ENCODE results near the gene SLC38A3. TPM values are rescaled to one million over a fixed set of nuclear protein-coding genes. Genes with fewer than 3 reads are reported as not detected.

The SLC38A3 gene
- total and polyA plus RNA-seq, 2 experiments from 2014 or later: 0.28 to 1.3 TPM

DNA sequence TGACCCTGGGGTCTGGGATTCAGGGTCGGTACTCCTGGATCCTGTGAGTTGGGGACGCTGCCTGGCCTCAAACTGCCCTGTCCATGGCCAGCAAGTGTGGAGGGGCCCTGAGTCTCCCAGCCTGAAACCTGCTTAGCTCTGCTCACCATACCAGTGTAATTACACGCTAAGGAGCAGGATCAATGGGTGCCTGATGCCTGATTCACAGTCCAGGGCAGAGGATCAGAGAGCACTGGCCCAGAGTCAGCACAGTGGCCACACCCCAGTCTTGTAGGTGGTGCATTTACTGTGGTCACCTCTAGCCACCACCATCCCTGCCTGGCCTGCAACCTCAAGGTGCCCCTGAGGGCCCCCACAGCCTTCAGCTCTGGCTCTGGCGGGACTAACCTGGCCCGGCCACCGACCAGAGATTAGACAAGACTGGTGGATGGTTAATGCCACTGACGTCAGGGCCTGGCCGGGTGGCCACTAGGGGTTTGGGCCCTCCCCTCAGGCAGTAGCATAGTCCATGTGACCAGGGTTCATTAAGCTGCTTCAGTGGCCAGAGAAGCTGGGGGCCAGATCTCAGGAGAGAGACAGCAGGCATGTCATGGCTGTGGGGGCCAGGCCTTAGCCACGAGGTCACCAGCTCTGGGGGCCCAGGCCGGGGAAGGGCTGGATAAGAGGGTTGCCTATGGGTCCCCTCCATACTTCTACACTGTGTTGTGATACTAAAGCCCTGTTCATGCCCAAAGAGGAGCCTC lies 3.3 kb upstream of the SLC38A3 start (continued):
- TF ChIP-seq ZNF462 (CRISPR knock-in tag; IDR thresholded peaks at IDR 0.05) (no peak), STAT1 (IDR thresholded peaks at IDR 0.05; ENCODE audit: unreplicated experiment) (no peak), ZNF114 (CRISPR knock-in tag; IDR thresholded peaks at IDR 0.05) (no peak)
- TF ChIP-seq, protein P1, sequence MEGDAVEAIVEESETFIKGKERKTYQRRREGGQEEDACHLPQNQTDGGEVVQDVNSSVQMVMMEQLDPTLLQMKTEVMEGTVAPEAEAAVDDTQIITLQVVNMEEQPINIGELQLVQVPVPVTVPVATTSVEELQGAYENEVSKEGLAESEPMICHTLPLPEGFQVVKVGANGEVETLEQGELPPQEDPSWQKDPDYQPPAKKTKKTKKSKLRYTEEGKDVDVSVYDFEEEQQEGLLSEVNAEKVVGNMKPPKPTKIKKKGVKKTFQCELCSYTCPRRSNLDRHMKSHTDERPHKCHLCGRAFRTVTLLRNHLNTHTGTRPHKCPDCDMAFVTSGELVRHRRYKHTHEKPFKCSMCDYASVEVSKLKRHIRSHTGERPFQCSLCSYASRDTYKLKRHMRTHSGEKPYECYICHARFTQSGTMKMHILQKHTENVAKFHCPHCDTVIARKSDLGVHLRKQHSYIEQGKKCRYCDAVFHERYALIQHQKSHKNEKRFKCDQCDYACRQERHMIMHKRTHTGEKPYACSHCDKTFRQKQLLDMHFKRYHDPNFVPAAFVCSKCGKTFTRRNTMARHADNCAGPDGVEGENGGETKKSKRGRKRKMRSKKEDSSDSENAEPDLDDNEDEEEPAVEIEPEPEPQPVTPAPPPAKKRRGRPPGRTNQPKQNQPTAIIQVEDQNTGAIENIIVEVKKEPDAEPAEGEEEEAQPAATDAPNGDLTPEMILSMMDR (conservative IDR thresholded peaks at IDR 0.05; ENCODE audit: low read depth in 2 of 2): no peak

DNA sequence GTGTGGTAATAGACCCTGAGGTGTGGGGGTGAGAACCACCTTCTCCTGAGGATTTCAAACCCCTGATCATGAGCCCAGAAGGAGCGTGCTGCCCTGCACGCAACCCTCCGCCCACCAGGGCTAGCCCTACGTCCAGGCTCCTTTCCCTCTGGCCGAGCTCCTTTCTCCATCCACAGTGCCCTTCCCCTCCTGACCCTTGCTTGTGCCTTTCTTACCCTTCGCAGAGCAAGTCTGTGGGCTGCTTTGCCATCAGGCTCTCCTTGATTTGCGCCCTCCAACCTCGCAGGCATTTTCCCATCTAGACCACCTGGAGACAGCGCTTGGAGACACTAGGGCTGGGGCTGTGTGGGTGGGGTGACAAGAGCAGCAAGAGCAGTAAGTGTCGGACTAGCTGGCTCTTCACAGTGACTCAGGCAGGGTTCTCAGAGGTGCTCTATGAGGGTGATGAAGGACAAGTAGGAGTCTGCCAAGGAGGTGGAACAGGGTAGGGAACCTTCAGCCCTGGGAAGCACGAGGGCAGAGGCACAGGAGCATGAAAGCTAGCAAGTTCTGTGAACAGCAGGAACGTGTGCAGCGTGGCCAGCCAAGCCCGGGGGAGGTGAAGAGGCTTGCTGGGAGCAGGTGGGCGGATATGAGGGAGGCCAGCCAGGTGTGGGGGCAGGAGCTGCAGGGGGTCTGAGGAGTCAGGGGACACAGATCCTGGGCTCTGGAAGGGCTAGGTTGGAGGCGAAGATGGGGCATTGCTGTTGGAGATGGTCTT lies 2.5 kb upstream of the SLC38A3 start:
- no peaks in the 10 kb centered on the region for H3K4me1 ChIP-seq (ENCODE audit: insufficient read depth)
- H3K4me3 ChIP-seq: no peak overlapping the region
- no peak overlapping the region for H3K4me2 ChIP-seq
- H3K9me2 ChIP-seq (ENCODE audit: insufficient read depth): no peaks in the 10 kb centered on the region
- Mint-ChIP-seq H3K27me3 (ENCODE audit: insufficient read depth, low read depth, poor library complexity) (peaks cover 27% of the 10 kb centered on the region), H3K4me3 (no peak overlapping the region), H3K9me3 (no peaks in the 10 kb centered on the region), H3K27ac (no peak overlapping the region), H3K4me1 (peaks cover 14% of the 10 kb centered on the region), H3K36me3 (ENCODE audit: low read depth) (no peaks in the 10 kb centered on the region)
- no peak overlapping the region for H3K27ac ChIP-seq (ENCODE audit: low read depth)
- peaks cover 29% of the 10 kb centered on the region for H3K27me3 ChIP-seq (ENCODE audit: insufficient read depth)
- no peaks in the 10 kb centered on the region for H3K36me3 ChIP-seq (ENCODE audit: insufficient read depth)
- DNase-seq (ENCODE audit: low spot score) (no peak), ATAC-seq (no peak)
- H2AFZ ChIP-seq: no peak overlapping the region
- H3K79me2 ChIP-seq (replicated peaks; ENCODE audit: insufficient read depth): no peaks in the 10 kb centered on the region
- no peaks in the 10 kb centered on the region for H4K20me1 ChIP-seq (replicated peaks; ENCODE audit: insufficient read depth)
- H3F3A ChIP-seq (replicated peaks; ENCODE audit: low read depth): 0 out of 2 replicates have a peak, but pooled peaks cover 4% of the 10 kb centered on the region
- TF ChIP-seq ZNF114 (CRISPR knock-in tag; IDR thresholded peaks at IDR 0.05): no peak
- TF ChIP-seq, protein P1 (conservative IDR thresholded peaks at IDR 0.05; ENCODE audit: low read depth in 2 of 2): no peak
- TF ChIP-seq, protein P2, sequence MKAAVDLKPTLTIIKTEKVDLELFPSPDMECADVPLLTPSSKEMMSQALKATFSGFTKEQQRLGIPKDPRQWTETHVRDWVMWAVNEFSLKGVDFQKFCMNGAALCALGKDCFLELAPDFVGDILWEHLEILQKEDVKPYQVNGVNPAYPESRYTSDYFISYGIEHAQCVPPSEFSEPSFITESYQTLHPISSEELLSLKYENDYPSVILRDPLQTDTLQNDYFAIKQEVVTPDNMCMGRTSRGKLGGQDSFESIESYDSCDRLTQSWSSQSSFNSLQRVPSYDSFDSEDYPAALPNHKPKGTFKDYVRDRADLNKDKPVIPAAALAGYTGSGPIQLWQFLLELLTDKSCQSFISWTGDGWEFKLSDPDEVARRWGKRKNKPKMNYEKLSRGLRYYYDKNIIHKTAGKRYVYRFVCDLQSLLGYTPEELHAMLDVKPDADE (IDR thresholded peaks at IDR 0.05): no peak

All from GM23338 (cell line).